ENCODE results near the gene EXO1.
"Not testable (repeated sequence)": the region's sequence is repeated elsewhere in the genome, so short reads cannot be mapped to it uniquely, and the experiment has no call there.

The EXO1 gene

DNA sequence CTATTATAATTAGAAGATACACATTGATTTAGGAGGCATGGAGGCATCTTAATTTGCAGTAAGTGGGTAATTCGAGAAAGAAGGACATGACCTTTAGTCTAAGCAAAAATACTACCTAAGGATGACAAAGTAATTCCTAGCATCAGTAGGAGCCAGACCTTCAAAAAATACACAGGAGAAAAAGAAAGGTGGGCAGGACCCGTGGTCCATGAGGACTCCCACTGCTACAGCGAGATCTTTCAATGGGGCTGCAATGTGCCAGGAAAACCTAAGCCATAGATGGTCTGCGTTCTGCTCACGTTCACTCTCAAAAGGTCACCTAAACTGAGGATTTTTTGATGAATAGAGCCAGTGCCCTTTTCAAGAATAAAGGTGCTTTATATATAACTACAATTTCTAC, 10.6 kb upstream of the EXO1 start:
- DNase-seq: no peak

DNA sequence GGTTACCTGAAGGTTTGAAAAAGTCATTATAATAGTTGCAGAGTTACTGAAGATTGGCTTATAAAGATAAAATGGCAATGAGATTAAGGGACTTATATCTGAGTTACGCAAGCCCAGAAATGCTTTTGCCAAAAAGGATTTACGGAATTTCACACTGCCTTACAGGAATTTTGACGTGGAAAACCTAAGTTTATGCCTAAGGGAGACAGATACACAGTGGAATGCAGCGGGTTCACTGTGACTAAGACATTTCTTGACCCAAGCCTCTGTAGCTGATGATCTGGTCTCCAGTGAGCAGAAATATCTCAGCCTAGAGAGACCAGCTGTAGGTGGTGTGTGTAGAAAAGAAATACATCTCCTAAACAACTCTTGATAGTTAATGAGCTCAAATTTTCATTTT, 10.1 kb upstream of the EXO1 start:
- DNase-seq: no peak

DNA sequence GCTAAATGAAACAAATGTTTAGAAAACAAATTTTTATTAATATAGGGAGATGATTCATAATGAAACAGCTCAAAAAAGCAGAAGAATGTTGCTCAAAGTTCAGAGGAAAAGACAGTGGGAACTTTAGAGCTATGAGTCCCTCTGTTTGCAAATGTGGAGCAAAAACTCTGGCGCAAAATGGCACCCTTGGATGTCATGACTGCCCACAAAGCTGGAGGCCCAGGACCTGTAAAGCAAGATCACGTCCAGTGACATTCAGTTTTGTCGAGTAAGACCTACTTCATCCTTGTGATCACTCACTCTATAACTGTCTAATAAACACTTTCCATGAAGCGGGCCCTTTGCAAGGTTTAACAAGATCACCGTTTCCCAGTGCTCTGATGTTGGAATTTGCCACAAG, 9.1 kb upstream of the EXO1 start:
- DNase-seq: peak; percentile 37 to 40

DNA sequence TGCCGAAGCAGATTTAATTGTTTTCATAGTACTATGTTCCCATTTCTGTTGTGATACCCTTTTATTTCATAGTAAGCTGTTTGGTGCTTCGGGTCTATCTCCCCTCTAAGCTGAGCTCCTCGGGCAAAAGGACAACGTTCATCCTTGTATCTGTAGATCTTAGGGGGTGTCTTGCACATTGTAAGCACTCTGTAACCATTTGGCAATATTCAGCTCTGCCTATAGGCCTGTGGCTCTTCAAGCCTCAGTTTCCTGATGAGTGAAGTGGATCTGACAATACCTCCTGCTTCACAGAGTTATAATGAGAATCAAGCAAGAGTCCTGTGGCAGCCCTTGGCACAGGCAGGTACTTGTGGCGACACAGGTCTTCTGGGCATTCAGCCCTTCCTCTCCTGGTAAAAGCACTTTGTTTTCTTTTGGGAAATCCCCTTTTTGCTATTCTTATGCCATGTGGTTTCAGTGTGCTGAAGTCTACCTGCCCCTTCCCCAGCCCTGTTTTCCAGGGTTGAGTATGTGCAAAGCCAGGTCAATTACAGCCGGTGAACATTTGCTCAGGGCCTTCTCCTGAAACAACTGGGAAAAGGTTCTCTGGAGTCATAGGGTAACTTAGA, 8.5 kb upstream of the EXO1 start:
- DNase-seq: no peak

DNA sequence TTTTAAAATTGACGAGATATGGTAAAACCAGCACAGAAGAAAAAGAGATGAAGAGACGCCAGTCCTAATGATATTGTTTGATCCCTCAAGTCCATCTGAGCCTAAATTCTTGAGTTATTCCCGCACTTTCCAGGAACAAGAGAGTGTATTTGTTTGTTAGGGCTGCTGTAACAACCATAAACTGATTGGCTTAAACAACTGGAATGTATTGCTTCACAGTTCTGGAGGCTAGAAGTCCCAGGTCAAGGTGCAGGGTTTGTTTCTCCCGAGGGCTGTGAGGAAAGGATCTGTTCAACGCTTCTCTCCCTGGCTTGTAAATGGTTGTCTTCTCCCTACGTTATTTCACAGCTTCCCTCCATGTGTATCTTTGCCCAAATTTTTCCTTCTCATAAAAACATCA, 7.8 kb upstream of the EXO1 start:
- no peak for DNase-seq

DNA sequence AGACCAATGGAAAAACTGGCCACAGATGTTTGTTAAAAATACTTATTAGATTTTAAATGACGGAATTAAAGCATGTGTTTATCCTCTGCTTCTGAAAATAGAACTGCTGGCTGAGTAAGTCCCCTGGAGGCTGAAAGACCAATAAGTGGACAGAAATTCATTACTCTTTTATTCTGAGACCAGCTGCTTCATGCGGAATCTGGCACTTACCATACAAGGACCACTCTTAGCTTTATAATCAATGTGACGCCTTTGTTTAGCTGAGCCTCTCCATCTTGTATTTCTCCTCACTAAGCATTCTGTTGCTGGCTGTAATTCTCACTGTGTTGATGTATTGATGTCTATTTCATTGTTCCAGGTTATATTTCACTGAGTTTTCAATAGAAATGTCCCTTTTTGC, 6.3 kb upstream of the EXO1 start:
- DNase-seq: no peak

DNA sequence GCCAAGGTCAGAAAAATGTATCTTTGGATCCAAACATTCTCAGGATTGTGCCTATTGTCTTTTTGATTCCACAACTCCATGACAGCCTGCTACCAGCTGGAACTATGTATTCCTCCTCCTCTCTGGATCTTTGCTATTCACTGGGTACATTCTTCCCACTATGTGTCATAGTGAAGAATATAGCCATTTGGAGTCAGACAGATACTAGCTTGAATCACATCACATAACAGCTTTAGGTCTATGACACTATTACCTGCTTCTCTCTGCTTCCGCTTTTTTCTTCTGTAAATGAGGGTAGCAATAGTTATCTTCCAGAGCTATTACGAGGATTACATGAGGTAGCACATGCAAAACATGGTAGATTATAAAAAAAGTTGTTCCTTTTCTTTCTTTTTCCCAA, 5.4 kb upstream of the EXO1 start:
- DNase-seq: no peak

DNA sequence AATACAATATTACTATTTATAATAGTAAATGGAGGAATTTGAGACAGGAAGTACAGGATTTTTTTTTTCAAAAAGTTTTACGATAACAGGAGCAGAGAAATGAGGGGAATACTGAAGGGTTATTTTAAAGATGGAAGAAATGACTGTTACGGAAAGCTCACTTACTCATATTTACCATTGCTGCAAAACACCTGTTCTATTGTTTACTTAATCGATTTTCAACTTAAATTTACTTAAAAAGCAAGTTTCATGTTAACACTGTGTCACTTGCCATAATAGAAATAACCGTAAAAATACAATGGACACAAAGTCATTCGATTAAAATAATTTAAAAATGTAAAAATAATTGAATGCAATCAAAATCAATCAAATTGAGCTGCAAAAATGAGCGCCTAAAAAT, 3.4 kb upstream of the EXO1 start:
- no peak for DNase-seq

DNA sequence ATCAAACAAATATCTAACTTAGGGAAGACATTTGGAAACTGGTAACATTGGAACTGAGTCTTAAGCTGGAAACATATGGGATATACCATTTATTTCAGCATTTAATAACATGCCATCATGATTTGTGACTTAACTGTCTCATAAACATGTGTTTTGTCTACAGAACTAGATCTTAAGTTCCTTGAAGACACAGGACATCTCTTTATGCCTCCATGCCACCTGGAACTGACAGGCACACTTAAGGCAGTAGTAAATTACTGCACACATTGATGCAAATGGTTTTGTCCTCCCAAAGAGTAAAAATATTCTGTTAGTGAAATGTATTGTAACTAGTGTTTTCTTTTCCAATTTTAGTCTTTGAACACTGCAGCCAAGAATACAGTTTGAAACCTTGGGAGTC, 1.6 kb upstream of the EXO1 start:
- DNase-seq: no peak

DNA sequence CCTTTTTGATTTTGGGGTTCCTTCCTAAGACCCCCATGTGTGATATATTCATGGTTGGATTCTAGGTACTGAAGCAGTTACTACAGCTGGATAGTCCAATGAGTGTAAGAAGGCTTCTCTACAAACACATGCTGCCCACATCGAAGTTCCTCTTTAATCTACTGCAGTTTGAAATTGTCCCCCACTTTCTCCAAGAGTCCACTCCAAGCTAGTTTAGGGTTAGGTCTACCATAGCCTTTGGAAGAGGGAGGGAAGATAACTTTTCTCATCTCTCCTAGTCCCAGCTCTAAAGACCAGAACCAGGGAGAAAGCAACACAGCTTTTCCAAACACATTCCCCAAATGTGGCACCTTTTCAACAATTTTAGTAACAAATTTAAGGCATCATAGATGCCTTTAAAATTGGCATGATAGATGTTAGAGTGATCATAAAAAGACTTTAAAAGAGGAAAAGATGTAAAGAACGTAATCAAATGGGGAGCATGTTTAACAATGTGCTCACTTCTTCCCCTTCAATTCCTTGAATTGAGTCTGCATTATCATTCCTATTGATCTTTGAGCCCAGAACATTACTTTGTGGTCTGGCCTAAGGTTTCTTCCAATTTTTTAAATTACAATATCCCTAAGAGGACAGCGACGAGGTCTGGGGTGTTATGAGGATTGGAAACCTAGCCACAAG, 1.0 kb upstream of the EXO1 start:
- DNase-seq: no peak

DNA sequence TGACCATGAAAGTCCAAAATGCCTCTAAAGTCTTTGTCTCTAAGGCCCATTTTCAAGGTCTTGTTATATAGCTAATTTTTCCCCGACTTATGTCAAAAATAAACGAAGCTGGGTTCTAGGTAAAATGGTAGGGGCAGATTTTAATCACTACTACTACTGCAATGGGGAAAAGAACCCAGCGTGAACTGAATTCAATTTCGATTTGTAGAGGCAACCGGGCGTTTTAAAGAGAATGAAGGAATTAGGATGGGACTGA, 536 bp upstream of the EXO1 start:
- DNase-seq: no peak

DNA sequence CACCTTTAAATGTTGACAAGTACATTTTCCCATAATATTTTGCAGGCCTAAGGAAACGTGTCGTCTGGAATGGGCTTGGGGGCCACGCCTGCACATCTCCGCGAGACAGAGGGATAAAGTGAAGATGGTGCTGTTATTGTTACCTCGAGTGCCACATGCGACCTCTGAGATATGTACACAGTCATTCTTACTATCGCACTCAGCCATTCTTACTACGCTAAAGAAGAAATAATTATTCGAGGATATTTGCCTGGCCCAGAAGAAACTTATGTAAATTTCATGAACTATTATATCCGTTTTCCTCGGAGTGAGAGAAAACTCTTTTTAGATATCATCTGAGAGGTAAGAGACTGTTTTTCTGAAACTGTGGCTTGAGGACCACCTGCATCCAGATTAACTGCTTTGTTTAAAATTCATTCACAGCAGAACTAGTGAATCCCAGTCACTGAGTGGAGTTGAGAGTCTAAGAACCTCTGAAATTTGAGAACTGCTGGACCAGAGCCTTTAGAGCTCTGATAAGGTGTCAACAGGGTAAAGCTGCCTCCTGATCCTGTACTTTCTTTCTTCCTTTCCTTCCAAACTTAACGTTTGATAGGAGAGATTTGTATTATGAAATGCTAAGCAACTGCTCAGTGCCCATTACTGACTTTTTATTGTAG, 811 bp downstream of the EXO1 start:
- no peak for DNase-seq

DNA sequence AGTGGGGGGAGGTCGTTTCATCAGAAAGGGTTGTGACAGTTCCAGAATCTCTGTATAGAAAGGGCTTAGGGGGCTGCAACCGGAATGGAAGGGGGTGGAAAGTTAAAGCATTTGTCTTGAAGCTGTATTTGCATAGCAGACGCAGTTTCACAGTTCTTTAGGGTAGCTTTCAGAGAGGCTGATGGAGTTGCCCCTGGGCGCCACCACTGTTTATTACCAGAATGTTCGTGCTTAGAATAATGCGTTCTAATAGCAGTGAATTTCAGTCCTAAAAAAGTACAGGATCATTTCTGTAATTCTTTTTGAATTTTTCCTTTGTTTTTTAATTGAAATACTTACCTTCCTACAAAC, 1.3 kb downstream of the EXO1 start:
- DNase-seq: no peak

DNA sequence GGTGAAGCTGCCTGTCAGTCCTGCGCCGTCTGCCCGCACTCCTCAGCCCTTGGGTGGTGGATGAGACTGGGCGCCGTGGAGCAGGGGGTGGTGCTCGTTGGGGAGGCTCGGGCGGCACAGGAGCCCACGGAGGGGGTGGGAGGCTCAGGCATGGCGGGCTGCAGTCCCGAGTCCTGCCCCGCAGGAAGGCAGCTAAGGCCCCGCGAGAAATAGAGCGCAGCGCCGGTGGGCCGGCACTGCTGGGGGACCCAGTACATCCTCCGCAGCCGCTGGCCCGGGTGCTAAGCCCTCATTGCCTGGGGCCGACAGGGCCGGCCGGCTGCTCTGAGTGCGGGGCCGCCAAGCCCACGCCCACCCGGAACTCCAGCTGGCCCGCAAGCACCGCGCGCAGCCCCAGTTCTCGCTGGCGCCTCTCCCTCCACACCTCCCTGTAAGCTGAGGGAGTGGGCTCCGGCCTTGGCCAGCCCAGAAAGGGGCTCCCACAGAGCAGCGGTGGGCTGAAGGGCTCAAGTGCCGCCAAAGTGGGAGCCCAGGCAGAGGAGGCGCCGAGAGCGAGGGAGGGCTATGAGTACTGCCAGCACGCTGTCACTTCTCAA, 7.6 kb downstream of the EXO1 start:
- DNase-seq: not testable (repeated sequence)

DNA sequence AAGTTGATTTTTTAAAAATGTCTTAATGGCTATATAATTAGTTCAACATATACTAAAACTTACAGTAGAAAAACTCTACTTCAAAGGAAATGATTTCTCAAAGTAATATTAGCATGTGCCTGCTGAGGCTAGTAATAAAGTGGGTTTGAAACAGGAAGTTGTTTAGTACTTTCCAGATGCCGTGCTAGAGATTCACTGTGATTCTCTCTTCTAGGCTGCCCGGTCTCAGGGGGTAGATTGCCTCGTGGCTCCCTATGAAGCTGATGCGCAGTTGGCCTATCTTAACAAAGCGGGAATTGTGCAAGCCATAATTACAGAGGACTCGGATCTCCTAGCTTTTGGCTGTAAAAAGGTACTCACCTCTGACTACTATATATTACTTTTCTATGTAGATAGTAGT, 9.1 kb downstream of the EXO1 start:
- peak in 1 of 2 donors; percentile 8 for DNase-seq

DNA sequence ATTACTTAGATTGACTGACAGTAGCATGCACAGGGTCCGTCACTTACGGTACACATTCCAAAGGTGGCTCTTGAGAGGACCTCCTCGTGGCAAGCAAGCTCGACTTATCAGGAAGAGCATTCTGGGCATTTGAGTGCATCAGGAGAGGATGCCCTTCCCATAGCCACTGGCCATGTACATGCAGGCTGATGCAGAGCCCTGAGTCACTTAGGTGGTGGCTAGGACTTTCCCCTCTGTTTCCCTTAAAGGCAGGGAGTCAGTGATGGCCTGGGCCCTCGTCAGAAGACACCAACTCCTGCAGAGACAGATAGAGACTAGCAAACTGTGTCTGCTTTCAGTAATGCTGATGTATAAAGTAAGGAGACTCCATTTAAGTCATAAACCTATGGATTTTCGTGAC, 12.9 kb downstream of the EXO1 start:
- no peak for DNase-seq

DNA sequence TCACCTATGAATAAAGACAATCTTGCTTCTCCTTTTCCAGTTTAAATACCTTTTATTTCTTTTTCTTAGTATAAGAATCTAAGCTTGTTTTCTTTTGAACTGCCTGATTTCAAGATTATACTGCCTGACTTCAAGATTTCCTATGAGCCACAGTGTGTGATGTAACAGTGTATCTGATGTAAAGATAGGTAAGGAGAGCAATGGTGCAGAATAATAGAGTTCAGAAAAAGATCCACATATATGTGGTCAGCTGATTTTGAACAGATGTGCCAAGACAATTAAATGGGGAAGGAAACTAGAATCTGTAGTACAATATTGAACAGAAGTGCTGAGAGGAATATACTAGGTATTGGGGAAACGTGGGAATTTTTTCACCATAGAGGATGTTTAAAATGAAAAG, 21.0 kb downstream of the EXO1 start:
- DNase-seq: no peak

DNA sequence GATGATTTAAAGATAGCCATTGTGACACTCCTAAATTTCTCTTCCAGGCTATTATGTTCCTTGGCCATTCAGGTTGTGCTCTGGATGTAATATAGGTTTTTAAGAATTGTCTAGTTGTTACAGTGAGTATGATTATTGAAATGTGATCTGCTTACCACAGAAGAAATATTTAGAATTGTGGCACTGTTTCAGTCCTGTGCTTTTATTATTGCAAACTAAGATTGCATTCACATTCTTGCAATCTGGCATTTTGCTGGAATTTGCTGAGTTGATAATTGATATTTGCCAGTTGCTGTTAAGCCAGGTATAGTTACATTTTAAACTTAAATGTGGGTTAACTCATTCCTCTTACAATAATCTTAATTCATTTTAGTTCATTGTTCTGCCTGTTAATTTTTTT, 22.3 kb downstream of the EXO1 start:
- DNase-seq: no peak

DNA sequence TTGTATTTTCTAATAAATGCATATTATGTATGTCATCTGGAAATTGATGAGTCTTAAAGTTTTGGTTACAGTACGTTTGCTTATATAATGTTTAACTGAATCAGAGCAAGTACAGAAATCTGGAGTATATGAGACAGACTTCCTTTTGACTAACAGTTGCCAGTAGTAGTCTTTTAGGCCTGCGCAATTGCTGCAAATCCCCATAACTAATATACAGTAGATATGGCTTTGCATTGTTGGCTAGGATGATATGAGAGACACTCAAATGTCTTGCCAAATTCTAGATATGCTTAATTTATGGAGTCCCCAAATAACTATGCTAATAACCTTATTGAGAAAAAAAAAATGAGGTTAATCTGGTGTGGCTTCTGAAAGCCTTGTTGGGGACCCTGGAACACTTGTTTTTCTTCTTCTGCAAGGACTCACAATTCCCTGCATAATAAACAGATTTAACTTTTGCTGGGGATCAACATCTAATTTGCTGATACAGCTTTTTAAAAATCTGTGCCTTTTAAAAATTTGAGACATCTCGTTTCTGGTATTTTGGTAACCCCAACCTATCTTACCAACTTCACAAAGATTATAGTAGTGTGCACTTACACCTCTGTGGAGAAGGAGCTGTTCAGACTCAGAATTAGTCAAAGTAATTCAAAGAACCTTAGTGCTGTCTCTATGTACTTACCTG, 22.9 kb downstream of the EXO1 start:
- no peak for DNase-seq

DNA sequence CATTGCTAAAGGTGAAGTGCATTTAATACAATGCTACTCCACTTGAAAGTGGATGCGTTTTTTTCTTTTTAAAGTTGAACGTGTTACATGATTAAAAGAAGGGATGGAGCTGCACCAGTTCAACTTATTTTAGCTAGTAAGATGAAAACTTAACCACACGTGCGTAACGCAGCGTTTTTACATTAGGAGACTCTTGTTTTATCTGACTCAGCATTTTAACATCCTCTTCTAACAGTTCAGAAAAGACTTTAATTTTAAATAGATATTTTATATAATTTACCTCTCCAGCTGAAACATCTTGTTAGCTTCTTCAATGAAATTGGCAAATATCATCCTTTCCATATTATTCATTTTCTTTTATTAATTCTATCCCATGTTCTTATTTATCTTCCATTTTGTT, 33.4 kb downstream of the EXO1 start:
- no peak for DNase-seq

DNA sequence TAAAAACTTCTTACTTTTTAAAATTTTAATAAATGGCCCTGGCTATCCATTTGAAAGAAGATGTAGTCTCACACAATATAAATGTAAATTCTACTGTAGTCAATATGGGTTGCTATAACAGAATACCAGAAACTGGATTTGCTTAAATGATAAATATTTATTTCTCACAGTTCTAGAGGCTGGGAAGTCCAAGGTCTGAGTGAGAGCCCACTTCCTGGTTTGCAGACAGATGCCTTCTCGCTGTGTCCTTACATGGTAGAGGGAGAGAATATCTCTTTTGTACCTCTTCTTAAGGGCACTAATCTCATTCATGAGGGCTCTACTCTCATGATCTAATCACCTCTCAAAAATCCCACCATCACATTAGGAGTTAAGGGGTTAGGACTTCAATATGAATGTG, 35.2 kb downstream of the EXO1 start:
- DNase-seq: no peak

DNA sequence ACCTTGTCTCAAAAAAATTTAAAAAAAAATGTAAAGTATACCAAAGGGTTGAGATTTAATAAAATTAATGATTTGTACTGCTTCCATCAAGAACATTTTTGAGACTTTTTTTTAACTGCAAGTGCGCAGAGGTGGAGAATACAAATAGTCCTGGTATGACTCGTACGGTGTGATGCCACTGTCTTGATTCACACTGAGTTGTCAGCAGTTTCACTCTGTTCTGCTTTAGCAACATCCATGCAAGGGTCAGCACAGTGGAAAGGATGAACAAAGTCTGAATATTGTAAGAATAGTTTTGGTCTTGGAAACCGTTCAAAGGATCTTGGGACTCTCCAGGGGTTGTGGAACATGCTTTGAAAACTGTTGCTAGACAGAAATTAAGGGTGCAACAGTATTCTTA, 40.2 kb downstream of the EXO1 start:
- DNase-seq: peak in 1 of 2 donors; percentile 5

DNA sequence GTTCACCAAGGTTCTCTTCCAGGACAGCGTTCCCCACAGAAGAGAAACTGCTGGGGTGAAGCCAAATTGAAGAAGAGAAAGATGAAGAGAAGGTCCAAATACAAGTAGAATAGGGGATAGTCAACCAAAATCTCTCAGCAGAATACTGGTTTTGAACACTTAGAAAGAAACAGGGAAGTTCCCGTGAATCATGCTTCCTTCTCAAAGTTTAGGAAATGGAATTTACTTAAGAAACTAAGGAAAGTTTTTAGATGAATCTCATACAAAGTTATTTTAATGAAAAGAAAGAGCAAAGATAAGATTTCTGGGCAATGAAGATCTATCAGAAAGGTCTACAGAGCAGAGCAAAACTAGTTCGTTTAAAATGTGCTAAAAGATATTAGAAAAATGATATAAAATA, 43.3 kb downstream of the EXO1 start:
- no peak for DNase-seq

DNA sequence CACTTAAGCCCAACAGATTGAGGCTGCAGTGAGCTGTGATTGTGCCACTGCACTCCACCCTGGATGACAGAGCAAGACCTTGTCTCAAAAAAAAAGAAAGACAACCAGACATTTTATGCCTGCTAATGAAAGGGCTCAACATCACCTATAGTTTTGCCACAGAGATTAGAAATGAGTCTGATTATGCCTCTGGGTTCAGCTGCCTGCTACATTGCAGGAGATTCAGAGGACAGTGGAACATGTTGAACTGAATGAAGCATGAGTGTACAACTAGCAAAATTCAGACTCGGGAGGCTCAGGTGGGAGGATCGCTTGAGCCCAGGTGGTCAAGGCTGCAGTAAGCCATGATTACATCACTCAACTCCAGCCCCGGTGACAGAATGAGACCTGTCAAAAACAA, 46.0 kb downstream of the EXO1 start:
- DNase-seq: no peak

Data from inflammatory macrophage (primary cell).